ENCODE measurements around the gene MYL12A. TPM values are rescaled to one million over a fixed set of nuclear protein-coding genes. Genes with fewer than 3 reads are reported as not detected.

Gene MYL12A
- total RNA-seq, 4 donors from 2014 or later, result 306 to 544 (median 331) TPM

- WGBS, 2 donors, result 0 to 3% methylated on average over 7 to 14 of the region's 18 CpGs
- DNase-seq, result peak; percentile 95 to 98
- peak overlapping the region; percentile 35 to 51 (median 42) for H3K4me3 ChIP-seq (replicated peaks in 1 of 3)
- H3K4me1 ChIP-seq, result peaks cover 0 to 5% of the 10 kb centered on the region in 2 donors
- H3K27ac ChIP-seq, result peak overlapping the region in 1 of 3 donors; percentile 38
- H3K27me3 ChIP-seq, result no peaks in the 10 kb centered on the region
- no peaks in the 10 kb centered on the region for H3K9me3 ChIP-seq
- H3K36me3 ChIP-seq, result no peaks in the 10 kb centered on the region
- TF ChIP-seq POLR2A (IDR thresholded peaks at IDR 0.05) (peak in 1 of 2 donors; percentile 64), CTCF (IDR thresholded peaks at IDR 0.05) (peak in 4 of 6 experiments; percentile 22 to 75 (median 41))
- intact Hi-C loops (cut with DNase I), result loop anchor here (10.0 kb wide), 1 partner anchor 137 kb away; no protein-coding TSS in a partner anchor
Measured at GRCh38 chr18:3297025-3297984, 49.7 kb downstream of the MYL12A start.

GRCh38 chr18:3304832-3305231 is 57.2 kb downstream of the MYL12A start:
- no peak overlapping the region for H3K4me3 ChIP-seq (replicated peaks in 1 of 3)
- H3K36me3 ChIP-seq, result no peaks in the 10 kb centered on the region
- intact Hi-C loops (cut with DNase I), result no loop called here
- H3K4me1 ChIP-seq, result no peaks in the 10 kb centered on the region
- H3K27me3 ChIP-seq, result no peaks in the 10 kb centered on the region
- H3K9me3 ChIP-seq, result no peaks in the 10 kb centered on the region
- DNase-seq, result no peak
- 96% methylated on average over 1 of the region's 1 CpG for WGBS, 2 donors
- no peak for TF ChIP-seq POLR2A (IDR thresholded peaks at IDR 0.05)
- no peak for TF ChIP-seq CTCF (IDR thresholded peaks at IDR 0.05)
- H3K27ac ChIP-seq, result no peak overlapping the region

GRCh38 chr18:3305354-3305762 is 57.8 kb downstream of the MYL12A start:
- TF ChIP-seq POLR2A (IDR thresholded peaks at IDR 0.05) (no peak), CTCF (IDR thresholded peaks at IDR 0.05) (no peak)
- intact Hi-C loops (cut with DNase I), result no loop called here
- 72 to 77% methylated on average over 7 of the region's 7 CpGs for whole genome bisulfite sequencing, 2 donors
- no peaks in the 10 kb centered on the region for H3K9me3 ChIP-seq
- H3K27me3 ChIP-seq, result no peaks in the 10 kb centered on the region
- no peaks in the 10 kb centered on the region for H3K4me1 ChIP-seq
- DNase-seq, result no peak
- no peak overlapping the region for H3K4me3 ChIP-seq (replicated peaks in 1 of 3)
- no peak overlapping the region for H3K27ac ChIP-seq
- H3K36me3 ChIP-seq, result no peaks in the 10 kb centered on the region

Other genes with a start within 250 kb of the MYL12A start
- gene LPIN2, start 234.7 kb upstream of the MYL12A start, total RNA-seq, result 10 to 100 TPM; 39.4 to 68.0 (median 47.4) TPM
- 1 to 10 TPM; 2.3 to 3.1 (median 3.1) TPM for gene MYOM1, start 27.8 kb upstream of the MYL12A start, total RNA-seq
- gene MYL12B, start 14.3 kb downstream of the MYL12A start, total RNA-seq, result 100 to 1,000 TPM; 334 to 467 (median 446) TPM
- gene TGIF1, start 202.4 kb downstream of the MYL12A start, total RNA-seq, result 10 to 100 TPM; 46.4 to 62.3 (median 52.3) TPM

Measured in thyroid gland (tissue), 4 donors.